Measurements from ENCODE around the gene SLC25A53.

GRCh38 chrX:104085477-104085876 is 71.3 kb downstream of the SLC25A53 start:
- TF ChIP-seq, protein P1, sequence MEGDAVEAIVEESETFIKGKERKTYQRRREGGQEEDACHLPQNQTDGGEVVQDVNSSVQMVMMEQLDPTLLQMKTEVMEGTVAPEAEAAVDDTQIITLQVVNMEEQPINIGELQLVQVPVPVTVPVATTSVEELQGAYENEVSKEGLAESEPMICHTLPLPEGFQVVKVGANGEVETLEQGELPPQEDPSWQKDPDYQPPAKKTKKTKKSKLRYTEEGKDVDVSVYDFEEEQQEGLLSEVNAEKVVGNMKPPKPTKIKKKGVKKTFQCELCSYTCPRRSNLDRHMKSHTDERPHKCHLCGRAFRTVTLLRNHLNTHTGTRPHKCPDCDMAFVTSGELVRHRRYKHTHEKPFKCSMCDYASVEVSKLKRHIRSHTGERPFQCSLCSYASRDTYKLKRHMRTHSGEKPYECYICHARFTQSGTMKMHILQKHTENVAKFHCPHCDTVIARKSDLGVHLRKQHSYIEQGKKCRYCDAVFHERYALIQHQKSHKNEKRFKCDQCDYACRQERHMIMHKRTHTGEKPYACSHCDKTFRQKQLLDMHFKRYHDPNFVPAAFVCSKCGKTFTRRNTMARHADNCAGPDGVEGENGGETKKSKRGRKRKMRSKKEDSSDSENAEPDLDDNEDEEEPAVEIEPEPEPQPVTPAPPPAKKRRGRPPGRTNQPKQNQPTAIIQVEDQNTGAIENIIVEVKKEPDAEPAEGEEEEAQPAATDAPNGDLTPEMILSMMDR (conservative IDR thresholded peaks at IDR 0.05 in 1 of 2, IDR thresholded peaks at IDR 0.05 in 1 of 2; ENCODE audit: extremely low read depth in 1 of 2, insufficient read depth in 1 of 2, low read depth in 1 of 2, low read length in 2 of 2) = no peak
- TF ChIP-seq EZH2 (IDR thresholded peaks at IDR 0.05; ENCODE audit: borderline replicate concordance, low read length) = no peak

All from mammary epithelial cell (primary cell).